ENCODE results near the gene FAM156A.
"Not testable (repeated sequence)": the region's sequence is repeated elsewhere in the genome, so short reads cannot be mapped to it uniquely, and the experiment has no call there.

Gene FAM156A

GRCh38 chrX:52949325-52949724 lies 9.0 kb downstream of the FAM156A start:
- not testable (repeated sequence) for H3K9ac ChIP-seq (ENCODE audit: low read depth, low read length); H3K36me3 ChIP-seq (ENCODE audit: insufficient read depth, low read length); H3K4me1 ChIP-seq (ENCODE audit: insufficient read depth, low read length); H3K4me2 ChIP-seq (ENCODE audit: insufficient read depth, low read length); H4K20me1 ChIP-seq (ENCODE audit: insufficient read depth, low read length); H3K4me3 ChIP-seq (ENCODE audit: low read depth in 1 of 2, low read length in 2 of 2); H2AFZ ChIP-seq (ENCODE audit: low read depth, low read length); H3K27ac ChIP-seq (ENCODE audit: low read length); H3K9me3 ChIP-seq (ENCODE audit: insufficient read depth, low read length, severe bottlenecking); H3K27me3 ChIP-seq (ENCODE audit: insufficient read depth, low read length, poor library complexity); DNase-seq; H3K79me2 ChIP-seq (ENCODE audit: insufficient read depth, low read length); ATAC-seq (ENCODE audit: insufficient read depth, low read depth)

- H3K9me3 ChIP-seq (ENCODE audit: insufficient read depth, low read length, severe bottlenecking); DNase-seq; H3K4me2 ChIP-seq (ENCODE audit: insufficient read depth, low read length); H3K9ac ChIP-seq (ENCODE audit: low read depth, low read length); H4K20me1 ChIP-seq (ENCODE audit: insufficient read depth, low read length); H3K27me3 ChIP-seq (ENCODE audit: insufficient read depth, low read length, poor library complexity); H3K36me3 ChIP-seq (ENCODE audit: insufficient read depth, low read length); H3K27ac ChIP-seq (ENCODE audit: low read length); H3K79me2 ChIP-seq (ENCODE audit: insufficient read depth, low read length); ATAC-seq (ENCODE audit: insufficient read depth, low read depth); H3K4me1 ChIP-seq (ENCODE audit: insufficient read depth, low read length); H2AFZ ChIP-seq (ENCODE audit: low read depth, low read length); H3K4me3 ChIP-seq (ENCODE audit: low read depth in 1 of 2, low read length in 2 of 2): not testable (repeated sequence)
Observed at GRCh38 chrX:52948265-52948664, 10.1 kb downstream of the FAM156A start.

- not testable (repeated sequence) for H3K4me3 ChIP-seq (ENCODE audit: low read depth in 1 of 2, low read length in 2 of 2); H3K36me3 ChIP-seq (ENCODE audit: insufficient read depth, low read length); H3K9ac ChIP-seq (ENCODE audit: low read depth, low read length); H3K9me3 ChIP-seq (ENCODE audit: insufficient read depth, low read length, severe bottlenecking); H3K79me2 ChIP-seq (ENCODE audit: insufficient read depth, low read length); H4K20me1 ChIP-seq (ENCODE audit: insufficient read depth, low read length); H2AFZ ChIP-seq (ENCODE audit: low read depth, low read length); DNase-seq; H3K4me1 ChIP-seq (ENCODE audit: insufficient read depth, low read length); ATAC-seq (ENCODE audit: insufficient read depth, low read depth); H3K27ac ChIP-seq (ENCODE audit: low read length); H3K27me3 ChIP-seq (ENCODE audit: insufficient read depth, low read length, poor library complexity); H3K4me2 ChIP-seq (ENCODE audit: insufficient read depth, low read length)
Observed at GRCh38 chrX:52947501-52947900, 10.8 kb downstream of the FAM156A start.

GRCh38 chrX:52945838-52946494 lies 12.4 kb downstream of the FAM156A start:
- H3K9ac ChIP-seq (ENCODE audit: low read depth, low read length); H4K20me1 ChIP-seq (ENCODE audit: insufficient read depth, low read length); H3K36me3 ChIP-seq (ENCODE audit: insufficient read depth, low read length); H2AFZ ChIP-seq (ENCODE audit: low read depth, low read length); H3K4me1 ChIP-seq (ENCODE audit: insufficient read depth, low read length); H3K4me2 ChIP-seq (ENCODE audit: insufficient read depth, low read length); H3K27ac ChIP-seq (ENCODE audit: low read length); ATAC-seq (ENCODE audit: insufficient read depth, low read depth); DNase-seq; H3K27me3 ChIP-seq (ENCODE audit: insufficient read depth, low read length, poor library complexity); H3K9me3 ChIP-seq (ENCODE audit: insufficient read depth, low read length, severe bottlenecking); H3K4me3 ChIP-seq (ENCODE audit: low read depth in 1 of 2, low read length in 2 of 2); H3K79me2 ChIP-seq (ENCODE audit: insufficient read depth, low read length): not testable (repeated sequence)

- H3K27me3 ChIP-seq (ENCODE audit: insufficient read depth, low read length, poor library complexity); H3K9me3 ChIP-seq (ENCODE audit: insufficient read depth, low read length, severe bottlenecking); H3K4me1 ChIP-seq (ENCODE audit: insufficient read depth, low read length); ATAC-seq (ENCODE audit: insufficient read depth, low read depth); H3K27ac ChIP-seq (ENCODE audit: low read length); H3K4me3 ChIP-seq (ENCODE audit: low read depth in 1 of 2, low read length in 2 of 2); H3K36me3 ChIP-seq (ENCODE audit: insufficient read depth, low read length); H2AFZ ChIP-seq (ENCODE audit: low read depth, low read length); H3K9ac ChIP-seq (ENCODE audit: low read depth, low read length); H4K20me1 ChIP-seq (ENCODE audit: insufficient read depth, low read length); H3K4me2 ChIP-seq (ENCODE audit: insufficient read depth, low read length); H3K79me2 ChIP-seq (ENCODE audit: insufficient read depth, low read length); DNase-seq: not testable (repeated sequence)
Observed at GRCh38 chrX:52941728-52942127, 16.6 kb downstream of the FAM156A start.

- ATAC-seq (ENCODE audit: insufficient read depth, low read depth); H4K20me1 ChIP-seq (ENCODE audit: insufficient read depth, low read length); H3K4me2 ChIP-seq (ENCODE audit: insufficient read depth, low read length): not testable (repeated sequence)
Observed at GRCh38 chrX:52940704-52941103, 17.6 kb downstream of the FAM156A start.

GRCh38 chrX:52935470-52935784 lies 22.9 kb downstream of the FAM156A start:
- H3K36me3 ChIP-seq (ENCODE audit: insufficient read depth, low read length); H3K79me2 ChIP-seq (ENCODE audit: insufficient read depth, low read length); DNase-seq; H4K20me1 ChIP-seq (ENCODE audit: insufficient read depth, low read length); H3K9me3 ChIP-seq (ENCODE audit: insufficient read depth, low read length, severe bottlenecking); H3K27me3 ChIP-seq (ENCODE audit: insufficient read depth, low read length, poor library complexity): not testable (repeated sequence)
- Histone ChIP-seq H3K4me2 (ENCODE audit: insufficient read depth, low read length) (peak overlapping the region; percentile 76), H3K27ac (ENCODE audit: low read length) (peak overlapping the region; percentile 98), H3K4me3 (ENCODE audit: low read depth in 1 of 2, low read length in 2 of 2) (peak overlapping the region; percentile 40 to 88; a peak in 3 of 4 replicates), H3K9ac (ENCODE audit: low read depth, low read length) (peak overlapping the region; percentile 81), H2AFZ (ENCODE audit: low read depth, low read length) (peak overlapping the region; percentile 99), H3K4me1 (ENCODE audit: insufficient read depth, low read length) (peaks cover 11% of the 10 kb centered on the region)
- peak; percentile 9; the same call in 1 of the 3 replicates for ATAC-seq (ENCODE audit: insufficient read depth, low read depth)

More at GRCh38 chrX:52940704-52941103, 17.6 kb downstream of the FAM156A start:
- not testable (repeated sequence) for H2AFZ ChIP-seq (ENCODE audit: low read depth, low read length); H3K9me3 ChIP-seq (ENCODE audit: insufficient read depth, low read length, severe bottlenecking); H3K4me3 ChIP-seq (ENCODE audit: low read depth in 1 of 2, low read length in 2 of 2); H3K27me3 ChIP-seq (ENCODE audit: insufficient read depth, low read length, poor library complexity); H3K27ac ChIP-seq (ENCODE audit: low read length); DNase-seq; H3K79me2 ChIP-seq (ENCODE audit: insufficient read depth, low read length); H3K36me3 ChIP-seq (ENCODE audit: insufficient read depth, low read length); H3K4me1 ChIP-seq (ENCODE audit: insufficient read depth, low read length); H3K9ac ChIP-seq (ENCODE audit: low read depth, low read length)
